HepG2 (cell line): Measurements from ENCODE around the gene WWC2. TPM values are rescaled to one million over a fixed set of nuclear protein-coding genes. Genes with fewer than 3 reads are reported as not detected.

ENCODE experiments used
- ARID2 ChIP-seq: sonication (generic); formaldehyde crosslinking; IDR thresholded peaks from 2 replicates; pipeline ENCODE4 v1.8.1; 2022; ENCODE audit warnings: mild to moderate bottlenecking, missing genetic modification reagents, borderline replicate concordance
- ATF1 ChIP-seq: IDR thresholded peaks from 2 replicates; pipeline ENCODE4 v1.6.1; 2016; ENCODE audit warnings: mild to moderate bottlenecking, control low read depth
- ATM ChIP-seq: fragments of 450-650 bp; IDR thresholded peaks from 2 replicates; pipeline ENCODE4 v1.7.1; 2017; ENCODE audit warnings: mild to moderate bottlenecking, borderline replicate concordance
- CCDC6 ChIP-seq: sonication (generic); formaldehyde crosslinking; IDR thresholded peaks from 2 replicates; pipeline ENCODE4 v1.8.1; 2022; ENCODE audit warnings: mild to moderate bottlenecking, missing genetic modification reagents, moderate library complexity
- HMG20B ChIP-seq: conservative IDR thresholded peaks from 2 replicates; pipeline ENCODE4 v1.6.1; 2016; ENCODE audit warnings: missing genetic modification reagents, missing compliant biosample characterization
- IKZF1 ChIP-seq: fragments of 450-650 bp; IDR thresholded peaks from 2 replicates; pipeline ENCODE4 v1.7.1; 2016
- KDM6A ChIP-seq: IDR thresholded peaks from 2 replicates; pipeline ENCODE4 v1.6.1; 2016; ENCODE audit warnings: low read depth
- MBNL3 ChIP-seq: fragments of 250-450 bp; sonication (Bioruptor Pico); conservative IDR thresholded peaks from 2 replicates; pipeline ENCODE4 v1.8.0; 2022; ENCODE audit warnings: mild to moderate bottlenecking, inconsistent platforms
- MIER3 ChIP-seq: IDR thresholded peaks from 2 replicates; pipeline ENCODE4 v1.6.1; 2016; ENCODE audit warnings: missing compliant biosample characterization, borderline replicate concordance
- NCOR1 ChIP-seq: fragments of 200-600 bp; sonication (generic); IDR thresholded peaks from 2 replicates; pipeline ENCODE4 v1.7.0; 2017; ENCODE audit warnings: antibody characterized with exemption, low read length, borderline replicate concordance
- NFKB2 ChIP-seq: sonication (generic); formaldehyde crosslinking; IDR thresholded peaks from 2 replicates; pipeline ENCODE4 v1.4.0; 2020; ENCODE audit warnings: missing genetic modification reagents, borderline replicate concordance
- NKX3-1 ChIP-seq: sonication (generic); formaldehyde crosslinking; IDR thresholded peaks from 2 replicates; pipeline ENCODE4 v1.5.0; 2020; ENCODE audit warnings: missing genetic modification reagents
- NR2F2 ChIP-seq: IDR thresholded peaks from 2 replicates; pipeline ENCODE4 v1.6.1; 2012; ENCODE audit warnings: low read depth, inconsistent platforms, borderline replicate concordance
- PLRG1 ChIP-seq: fragments of 450-650 bp; conservative IDR thresholded peaks from 2 replicates; pipeline ENCODE4 v1.6.1; 2016
- SRY ChIP-seq: sonication (generic); formaldehyde crosslinking; IDR thresholded peaks from 2 replicates; pipeline ENCODE4 v1.8.0; 2022; ENCODE audit warnings: mild to moderate bottlenecking, missing genetic modification reagents
- TARDBP ChIP-seq: sonication (generic); formaldehyde crosslinking; IDR thresholded peaks from 2 replicates; pipeline ENCODE4 v1.8.0; 2022; ENCODE audit warnings: mild to moderate bottlenecking, missing genetic modification reagents
- ZKSCAN1 ChIP-seq: fragments of 150-350 bp; IDR thresholded peaks from 2 replicates; pipeline ENCODE4 v1.6.1; 2014; ENCODE audit warnings: low read length
- ZNF569 ChIP-seq: sonication (generic); formaldehyde crosslinking; IDR thresholded peaks from 2 replicates; pipeline ENCODE4 v1.5.0; 2020; ENCODE audit warnings: mild to moderate bottlenecking, missing genetic modification reagents, moderate library complexity, borderline replicate concordance
- ZNF720 ChIP-seq: sonication (generic); formaldehyde crosslinking; IDR thresholded peaks from 2 replicates; pipeline ENCODE4 v1.4.0; 2020; ENCODE audit warnings: missing genetic modification reagents
- polyA plus RNA-seq, 8 experiments: library from polyadenylated mRNA; depleted of rRNA in 3 of 8; stranded (reverse) in 7 of 8; unstranded in 1 of 8; fragments of >200 nt; fragmentation: Illumina TruSeq in 4 of 8; extraction: Trizol in 4 of 8; gene quantifications; 2 replicates each; pipeline versions ENCODE4 v1.2.1 to v1.2.3, GENCODE V29; 2011 to 2016; ENCODE audit warnings: low read depth in 4 of 8, missing spikeins in 1 of 8, mixed read lengths in 1 of 8; ENCODE audit not compliant: insufficient read depth in 1 of 8
- total RNA-seq, 5 experiments: library from RNA; depleted of rRNA; stranded (reverse); fragments of >200 nt; fragmentation: Illumina TruSeq; extraction: Trizol; gene quantifications; 2 replicates each; pipeline ENCODE4 v1.2.3, GENCODE V29; 2016; ENCODE audit warnings: low read depth in 1 of 5
- TF ChIP-seq, protein P1 (sequence below): sonication (generic); formaldehyde crosslinking; IDR thresholded peaks from 2 replicates; pipeline ENCODE4 v1.5.0; 2020; ENCODE audit warnings: mild to moderate bottlenecking, missing genetic modification reagents
- TF ChIP-seq, protein P2 (sequence below): sonication (generic); formaldehyde crosslinking; IDR thresholded peaks from 2 replicates; pipeline ENCODE4 v1.8.1; 2023; ENCODE audit warnings: missing genetic modification reagents, inconsistent platforms, borderline replicate concordance
- TF ChIP-seq, protein P3 (sequence below): sonication (generic); formaldehyde crosslinking; IDR thresholded peaks from 2 replicates; pipeline ENCODE4 v1.5.1; 2020; ENCODE audit warnings: missing genetic modification reagents, mild to moderate bottlenecking, borderline replicate concordance
- TF ChIP-seq, protein P4 (sequence below): sonication (generic); formaldehyde crosslinking; IDR thresholded peaks from 2 replicates; pipeline ENCODE4 v1.5.0; 2020; ENCODE audit warnings: mild to moderate bottlenecking, missing genetic modification reagents

WWC2 gene
- total and polyA plus RNA-seq, 2 of the 13 experiments (the other 11 are each of a cell fraction or from before 2014, with no cell fraction given) = 40.0 to 50.1 TPM

DNA sequence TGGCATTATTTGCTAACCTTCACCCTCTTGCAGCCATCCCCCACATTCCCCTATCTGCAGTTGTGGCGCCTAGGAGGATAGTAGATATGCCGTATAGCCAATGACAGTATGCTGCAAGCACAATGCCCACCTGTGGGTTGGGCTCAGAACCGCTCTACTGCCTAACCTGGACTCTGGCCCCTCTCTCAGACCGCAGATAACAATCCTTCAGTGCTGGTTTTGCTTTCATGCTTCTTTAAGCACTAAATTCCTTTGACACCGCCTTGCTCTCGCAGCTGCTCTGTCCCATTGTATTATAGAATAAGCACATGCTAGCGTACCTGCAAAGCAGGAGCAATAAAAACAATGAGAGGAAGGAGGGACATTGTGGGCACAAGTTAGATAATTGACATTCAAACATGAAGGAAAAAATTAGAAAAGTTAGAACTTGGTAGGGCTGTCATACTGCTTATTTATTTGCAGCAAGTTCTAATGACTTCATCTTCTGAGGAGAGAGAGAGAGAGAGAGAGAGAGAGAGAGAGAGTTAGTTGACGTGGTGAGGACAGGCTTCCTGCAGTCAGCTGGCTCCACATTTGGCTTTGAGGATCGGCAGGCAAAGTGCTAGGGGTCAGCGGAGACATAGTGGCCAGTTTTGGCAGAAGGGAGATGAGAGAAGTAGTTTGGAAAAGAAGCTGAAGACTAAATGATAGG is 55.8 kb downstream of the WWC2 start (continued):
- no peak for TF ChIP-seq MBNL3
- no peak for TF ChIP-seq NKX3-1 (CRISPR knock-in tag)
- TF ChIP-seq NCOR1 = peak; percentile 54; the same call in 1 of the 2 replicates
- TF ChIP-seq NR2F2 = no peak
- no peak for TF ChIP-seq HMG20B (CRISPR knock-in tag)
- no peak for TF ChIP-seq SRY
- TF ChIP-seq ZNF720 (CRISPR knock-in tag) = no peak
- no peak for TF ChIP-seq ATM
- no peak for TF ChIP-seq NFKB2 (CRISPR knock-in tag)
- TF ChIP-seq, protein P1, sequence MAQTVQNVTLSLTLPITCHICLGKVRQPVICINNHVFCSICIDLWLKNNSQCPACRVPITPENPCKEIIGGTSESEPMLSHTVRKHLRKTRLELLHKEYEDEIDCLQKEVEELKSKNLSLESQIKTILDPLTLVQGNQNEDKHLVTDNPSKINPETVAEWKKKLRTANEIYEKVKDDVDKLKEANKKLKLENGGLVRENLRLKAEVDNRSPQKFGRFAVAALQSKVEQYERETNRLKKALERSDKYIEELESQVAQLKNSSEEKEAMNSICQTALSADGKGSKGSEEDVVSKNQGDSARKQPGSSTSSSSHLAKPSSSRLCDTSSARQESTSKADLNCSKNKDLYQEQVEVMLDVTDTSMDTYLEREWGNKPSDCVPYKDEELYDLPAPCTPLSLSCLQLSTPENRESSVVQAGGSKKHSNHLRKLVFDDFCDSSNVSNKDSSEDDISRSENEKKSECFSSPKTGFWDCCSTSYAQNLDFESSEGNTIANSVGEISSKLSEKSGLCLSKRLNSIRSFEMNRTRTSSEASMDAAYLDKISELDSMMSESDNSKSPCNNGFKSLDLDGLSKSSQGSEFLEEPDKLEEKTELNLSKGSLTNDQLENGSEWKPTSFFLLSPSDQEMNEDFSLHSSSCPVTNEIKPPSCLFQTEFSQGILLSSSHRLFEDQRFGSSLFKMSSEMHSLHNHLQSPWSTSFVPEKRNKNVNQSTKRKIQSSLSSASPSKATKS (CRISPR knock-in tag) = no peak
- no peak for TF ChIP-seq ATF1
- TF ChIP-seq ARID2 (CRISPR knock-in tag) = no peak
- TF ChIP-seq, protein P2, sequence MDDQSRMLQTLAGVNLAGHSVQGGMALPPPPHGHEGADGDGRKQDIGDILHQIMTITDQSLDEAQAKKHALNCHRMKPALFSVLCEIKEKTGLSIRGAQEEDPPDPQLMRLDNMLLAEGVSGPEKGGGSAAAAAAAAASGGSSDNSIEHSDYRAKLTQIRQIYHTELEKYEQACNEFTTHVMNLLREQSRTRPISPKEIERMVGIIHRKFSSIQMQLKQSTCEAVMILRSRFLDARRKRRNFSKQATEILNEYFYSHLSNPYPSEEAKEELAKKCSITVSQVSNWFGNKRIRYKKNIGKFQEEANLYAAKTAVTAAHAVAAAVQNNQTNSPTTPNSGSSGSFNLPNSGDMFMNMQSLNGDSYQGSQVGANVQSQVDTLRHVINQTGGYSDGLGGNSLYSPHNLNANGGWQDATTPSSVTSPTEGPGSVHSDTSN (CRISPR knock-in tag) = no peak
- TF ChIP-seq PLRG1 = no peak
- TF ChIP-seq ZKSCAN1 = no peak
- TF ChIP-seq CCDC6 (CRISPR knock-in tag) = no peak
- 0 out of 2 replicates have a peak, but pooled peaks have one; percentile 22 for TF ChIP-seq MIER3 (CRISPR knock-in tag)
- no peak for TF ChIP-seq ZNF569
- no peak for TF ChIP-seq IKZF1
- peak; percentile 76 for TF ChIP-seq TARDBP (CRISPR knock-in tag)
- TF ChIP-seq, protein P3, sequence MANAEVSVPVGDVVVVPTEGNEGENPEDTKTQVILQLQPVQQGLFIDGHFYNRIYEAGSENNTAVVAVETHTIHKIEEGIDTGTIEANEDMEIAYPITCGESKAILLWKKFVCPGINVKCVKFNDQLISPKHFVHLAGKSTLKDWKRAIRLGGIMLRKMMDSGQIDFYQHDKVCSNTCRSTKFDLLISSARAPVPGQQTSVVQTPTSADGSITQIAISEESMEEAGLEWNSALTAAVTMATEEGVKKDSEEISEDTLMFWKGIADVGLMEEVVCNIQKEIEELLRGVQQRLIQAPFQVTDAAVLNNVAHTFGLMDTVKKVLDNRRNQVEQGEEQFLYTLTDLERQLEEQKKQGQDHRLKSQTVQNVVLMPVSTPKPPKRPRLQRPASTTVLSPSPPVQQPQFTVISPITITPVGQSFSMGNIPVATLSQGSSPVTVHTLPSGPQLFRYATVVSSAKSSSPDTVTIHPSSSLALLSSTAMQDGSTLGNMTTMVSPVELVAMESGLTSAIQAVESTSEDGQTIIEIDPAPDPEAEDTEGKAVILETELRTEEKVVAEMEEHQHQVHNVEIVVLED (CRISPR knock-in tag) = no peak
- no peak for TF ChIP-seq KDM6A (CRISPR knock-in tag)
- TF ChIP-seq, protein P4, sequence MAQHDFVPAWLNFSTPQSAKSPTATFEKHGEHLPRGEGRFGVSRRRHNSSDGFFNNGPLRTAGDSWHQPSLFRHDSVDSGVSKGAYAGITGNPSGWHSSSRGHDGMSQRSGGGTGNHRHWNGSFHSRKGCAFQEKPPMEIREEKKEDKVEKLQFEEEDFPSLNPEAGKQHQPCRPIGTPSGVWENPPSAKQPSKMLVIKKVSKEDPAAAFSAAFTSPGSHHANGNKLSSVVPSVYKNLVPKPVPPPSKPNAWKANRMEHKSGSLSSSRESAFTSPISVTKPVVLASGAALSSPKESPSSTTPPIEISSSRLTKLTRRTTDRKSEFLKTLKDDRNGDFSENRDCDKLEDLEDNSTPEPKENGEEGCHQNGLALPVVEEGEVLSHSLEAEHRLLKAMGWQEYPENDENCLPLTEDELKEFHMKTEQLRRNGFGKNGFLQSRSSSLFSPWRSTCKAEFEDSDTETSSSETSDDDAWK (CRISPR knock-in tag) = no peak
